MM.1S (cell line): ENCODE results near the gene MACROD2.

Experiments
- DNase-seq: peaks from one replicate; pipeline ENCODE4 v3.0.0-alpha.2; 2015
- H2AFZ ChIP-seq: fragments of 300-600 bp; sonication (generic); 2 replicates; pipeline ENCODE4 v1.6.0; 2016; ENCODE audit warnings: antibody characterized with exemption, low read length
- H3F3A ChIP-seq: fragments of 300-600 bp; sonication (generic); 2 replicates; pipeline ENCODE4 v1.6.1; 2016; ENCODE audit warnings: mild to moderate bottlenecking, antibody characterized with exemption, low read length, moderate library complexity, mixed read lengths; ENCODE audit not compliant: insufficient read depth
- H3K27ac ChIP-seq: fragments of 300-600 bp; sonication (generic); 2 replicates; pipeline ENCODE4 v1.5.1; 2016; ENCODE audit warnings: mild to moderate bottlenecking, low read length
- H3K27me3 ChIP-seq: fragments of 300-600 bp; sonication (generic); replicated peaks from 2 replicates; pipeline ENCODE4 v1.6.0; 2016; ENCODE audit warnings: low read length; ENCODE audit not compliant: insufficient read depth
- H3K36me3 ChIP-seq: fragments of 300-600 bp; sonication (generic); replicated peaks from 2 replicates; pipeline ENCODE4 v1.6.1; 2016; ENCODE audit warnings: mild to moderate bottlenecking, low read length, mixed read lengths; ENCODE audit not compliant: insufficient read depth
- H3K4me1 ChIP-seq: fragments of 300-600 bp; sonication (generic); 2 replicates; pipeline ENCODE4 v1.6.1; 2016; ENCODE audit warnings: low read length, mixed read lengths
- H3K4me2 ChIP-seq: fragments of 300-600 bp; sonication (generic); 2 replicates; pipeline ENCODE4 v1.6.0; 2016; ENCODE audit warnings: low read depth, low read length
- H3K4me3 ChIP-seq: fragments of 300-600 bp; sonication (generic); 2 replicates; pipeline ENCODE4 v1.5.1; 2016; ENCODE audit warnings: low read length, mixed read lengths
- H3K79me2 ChIP-seq: fragments of 300-600 bp; sonication (generic); 2 replicates; pipeline ENCODE4 v1.6.1; 2016; ENCODE audit warnings: mixed run types, low read length, mixed read lengths
- H3K9ac ChIP-seq: fragments of 300-600 bp; sonication (generic); 2 replicates; pipeline ENCODE4 v1.6.1; 2016; ENCODE audit warnings: low read length, mixed read lengths
- H3K9me2 ChIP-seq: fragments of 300-600 bp; sonication (generic); replicated peaks from 2 replicates; pipeline ENCODE4 v1.6.1; 2016; ENCODE audit warnings: mild to moderate bottlenecking, low read length, mixed read lengths; ENCODE audit not compliant: insufficient read depth
- H3K9me3 ChIP-seq: fragments of 300-600 bp; sonication (generic); replicated peaks from 2 replicates; pipeline ENCODE4 v1.6.1; 2016; ENCODE audit warnings: mild to moderate bottlenecking, low read length, mixed read lengths; ENCODE audit not compliant: insufficient read depth
- H4K20me1 ChIP-seq: fragments of 300-600 bp; sonication (generic); 2 replicates; pipeline ENCODE4 v1.6.1; 2016; ENCODE audit warnings: mild to moderate bottlenecking, low read length, moderate library complexity, mixed read lengths; ENCODE audit not compliant: insufficient read depth
- CTCF ChIP-seq: fragments of 300-600 bp; sonication (generic); IDR thresholded peaks from 2 replicates; pipeline ENCODE4 v1.5.1; 2016; ENCODE audit warnings: antibody characterized with exemption, low read length, mixed read lengths
- EZH2 ChIP-seq: fragments of 300-600 bp; sonication (generic); optimal IDR thresholded peaks from 2 replicates; pipeline ENCODE3; 2017; ENCODE audit warnings: low read depth, mild to moderate bottlenecking, antibody characterized with exemption, low read length, mixed read lengths
- EZH2phosphoT487 ChIP-seq: fragments of 300-600 bp; sonication (generic); IDR thresholded peaks from 2 replicates; pipeline ENCODE4 v1.6.1; 2018; ENCODE audit warnings: antibody characterized with exemption, low read length

Gene MACROD2

GRCh38 chr20:14664101-14664500 is 668.8 kb downstream of the MACROD2 start:
- TF ChIP-seq EZH2 (no peak), EZH2phosphoT487 (no peak), CTCF (no peak)
- H3K36me3 ChIP-seq: no peaks in the 10 kb centered on the region
- DNase-seq: no peak
- no peaks in the 10 kb centered on the region for H4K20me1 ChIP-seq
- no peak overlapping the region for H2AFZ ChIP-seq
- H3K4me1 ChIP-seq: no peaks in the 10 kb centered on the region
- H3K9me2 ChIP-seq: 0 out of 2 replicates have a peak, but pooled peaks cover 2% of the 10 kb centered on the region
- no peak overlapping the region for H3K4me2 ChIP-seq
- no peaks in the 10 kb centered on the region for H3K9me3 ChIP-seq
- H3K79me2 ChIP-seq: no peaks in the 10 kb centered on the region
- no peak overlapping the region for H3K9ac ChIP-seq
- H3K27me3 ChIP-seq: no peaks in the 10 kb centered on the region
- no peak overlapping the region for H3K27ac ChIP-seq
- H3K4me3 ChIP-seq: no peak overlapping the region
- H3F3A ChIP-seq: no peaks in the 10 kb centered on the region

GRCh38 chr20:14666696-14667095 is 671.4 kb downstream of the MACROD2 start:
- no peak overlapping the region for H3K4me2 ChIP-seq
- H3K36me3 ChIP-seq: no peaks in the 10 kb centered on the region
- no peak overlapping the region for H3K27ac ChIP-seq
- no peak overlapping the region for H3K4me3 ChIP-seq
- H2AFZ ChIP-seq: no peak overlapping the region
- no peak overlapping the region for H3K9ac ChIP-seq
- TF ChIP-seq EZH2phosphoT487: no peak
- TF ChIP-seq CTCF: no peak
- no peak for TF ChIP-seq EZH2
- H3K9me3 ChIP-seq: no peaks in the 10 kb centered on the region
- DNase-seq: no peak
- H3K79me2 ChIP-seq: no peaks in the 10 kb centered on the region
- H3F3A ChIP-seq: no peaks in the 10 kb centered on the region
- H4K20me1 ChIP-seq: no peaks in the 10 kb centered on the region
- H3K27me3 ChIP-seq: no peaks in the 10 kb centered on the region
- no peaks in the 10 kb centered on the region for H3K4me1 ChIP-seq
- 0 out of 2 replicates have a peak, but pooled peaks cover 2% of the 10 kb centered on the region for H3K9me2 ChIP-seq

GRCh38 chr20:14667226-14667625 is 671.9 kb downstream of the MACROD2 start:
- H3K9me3 ChIP-seq: no peaks in the 10 kb centered on the region
- H3K9ac ChIP-seq: no peak overlapping the region
- H3K79me2 ChIP-seq: no peaks in the 10 kb centered on the region
- no peak for DNase-seq
- no peaks in the 10 kb centered on the region for H3K36me3 ChIP-seq
- no peak overlapping the region for H2AFZ ChIP-seq
- H3F3A ChIP-seq: no peaks in the 10 kb centered on the region
- TF ChIP-seq EZH2phosphoT487: no peak
- no peak for TF ChIP-seq CTCF
- TF ChIP-seq EZH2: no peak
- no peak overlapping the region for H3K4me2 ChIP-seq
- H3K4me1 ChIP-seq: no peaks in the 10 kb centered on the region
- H3K27me3 ChIP-seq: no peaks in the 10 kb centered on the region
- no peak overlapping the region for H3K4me3 ChIP-seq
- H3K9me2 ChIP-seq: 0 out of 2 replicates have a peak, but pooled peaks cover 2% of the 10 kb centered on the region
- H3K27ac ChIP-seq: no peak overlapping the region
- H4K20me1 ChIP-seq: no peaks in the 10 kb centered on the region
